Endothelial cell of umbilical vein (primary cell): ENCODE data around the gene TUT7. TPM values are rescaled to one million over a fixed set of nuclear protein-coding genes. Genes with fewer than 3 reads are reported as not detected.

Experiments used
- BruUV-seq: library from RNA; stranded (reverse); fragments of 400-500 nt; replicated peaks from 2 replicates; lab custom pipeline; 2021; lab: Mats Ljungman, UMichigan
- CTCF ChIA-PET: fragments of 300-600, 350-600 bp; sonication (Branson Sonifier 250); formaldehyde crosslinking; loops from one replicate; lab custom pipeline; 2021; ENCODE audit warnings: antibody characterized with exemption, inconsistent platforms; lab: Charles Lee
- POLR2A ChIA-PET: fragments of 300-600, 350-600 bp; sonication (Branson Sonifier 250); formaldehyde crosslinking; loops from one replicate; lab custom pipeline; 2021; ENCODE audit warnings: antibody characterized with exemption, inconsistent platforms; lab: Charles Lee
- DNase-seq: peaks from one replicate; pipeline ENCODE4 v3.0.0-alpha.2; 2011; ENCODE audit warnings: low read depth, low spot score
- FAIRE-seq: peaks from 2 replicates; lab custom pipeline; 2011; peaks lifted over from hg19 to GRCh38; lab: Jason Lieb, UNC
- H2AFZ ChIP-seq: 2 replicates; pipeline ENCODE4 v1.6.0; 2012; ENCODE audit warnings: low read depth, low read length, control low read depth, inconsistent platforms
- H3K27ac ChIP-seq: 2 replicates; pipeline ENCODE4 v1.5.1; 2011; ENCODE audit warnings: low read depth, mild to moderate bottlenecking, control low read depth, low read length, moderate library complexity; ENCODE audit not compliant: insufficient read depth
- H3K27me3 ChIP-seq, 2 experiments: 2 replicates each; pipeline versions ENCODE4 v1.6.0 to v1.6.1; 2011; ENCODE audit warnings: low read length in 2 of 2, mixed read lengths in 1 of 2; ENCODE audit not compliant: control insufficient read depth in 2 of 2, insufficient read depth in 2 of 2
- H3K36me3 ChIP-seq, 2 experiments: 2 replicates in 1 of 2; 3 replicates in 1 of 2; pipeline ENCODE4 v1.5.1; 2011; ENCODE audit warnings: low read length in 2 of 2, mild to moderate bottlenecking in 1 of 2, moderate library complexity in 1 of 2; ENCODE audit not compliant: control insufficient read depth in 2 of 2, insufficient read depth in 2 of 2; ENCODE audit errors: extremely low read depth in 1 of 2
- H3K4me1 ChIP-seq: 3 replicates; pipeline ENCODE4 v1.5.1; 2011; ENCODE audit warnings: mild to moderate bottlenecking, low read length; ENCODE audit not compliant: control insufficient read depth, insufficient read depth; ENCODE audit errors: extremely low read depth
- H3K4me2 ChIP-seq: 2 replicates; pipeline ENCODE4 v1.6.1; 2011; ENCODE audit warnings: low read length, control low read depth, mixed read lengths; ENCODE audit not compliant: insufficient read depth
- H3K4me3 ChIP-seq, 3 experiments: fragments of 200-600 bp in 1 of 3; sonication (generic), shearing (Covaris generic) in 1 of 3; replicated peaks in 1 of 3; 2 replicates each; pipeline ENCODE4 v1.5.1; 2011 to 2016; ENCODE audit warnings: control low read depth in 3 of 3, low read length in 3 of 3, mild to moderate bottlenecking in 2 of 3, inconsistent platforms in 1 of 3, low read depth in 1 of 3, moderate library complexity in 1 of 3; ENCODE audit not compliant: insufficient read depth in 1 of 3
- H3K79me2 ChIP-seq: 2 replicates; pipeline ENCODE4 v1.6.0; 2012; ENCODE audit warnings: low read length, inconsistent platforms; ENCODE audit not compliant: control insufficient read depth, insufficient read depth
- H3K9ac ChIP-seq: replicated peaks from 2 replicates; pipeline ENCODE3; 2011; ENCODE audit warnings: low read length, control low read depth; ENCODE audit not compliant: insufficient read depth; ENCODE audit errors: extremely low read depth
- H3K9me1 ChIP-seq: replicated peaks from 3 replicates; pipeline ENCODE4 v1.6.0; 2011; ENCODE audit warnings: mild to moderate bottlenecking, low read length; ENCODE audit not compliant: control insufficient read depth, insufficient read depth; ENCODE audit errors: extremely low read depth
- H3K9me3 ChIP-seq: replicated peaks from 2 replicates; pipeline ENCODE4 v1.5.1; 2012; ENCODE audit warnings: low read length, inconsistent platforms; ENCODE audit not compliant: control insufficient read depth, insufficient read depth
- H4K20me1 ChIP-seq: replicated peaks from 2 replicates; pipeline ENCODE3; 2011; ENCODE audit warnings: mild to moderate bottlenecking, low read length; ENCODE audit not compliant: control insufficient read depth, insufficient read depth; ENCODE audit errors: extremely low read depth
- MYC ChIP-seq: IDR thresholded peaks from one replicate; pipeline ENCODE4 v1.6.1; 2011; ENCODE audit warnings: mild to moderate bottlenecking, low read depth, low read length
- POLR2A ChIP-seq: IDR thresholded peaks from 2 replicates; pipeline ENCODE4 v1.6.1; 2012; ENCODE audit warnings: low read depth, mild to moderate bottlenecking, control low read depth, low read length
- POLR2AphosphoS5 ChIP-seq: IDR thresholded peaks from 2 replicates; pipeline ENCODE4 v1.6.1; 2012; ENCODE audit warnings: low read depth, mild to moderate bottlenecking, control low read depth, low read length, moderate library complexity; ENCODE audit not compliant: insufficient read depth
- dilution Hi-C: fragments of 300-500 bp; cut with MboI; formaldehyde crosslinking; loops from one replicate; pipeline ENCODE4 v1.15.0; 2019; ENCODE audit warnings: low sequenced_read_pairs; ENCODE audit not compliant: extremely low pct_ligation_motif_present
- intact Hi-C: fragments of 100-400 bp; cut with micrococcal nuclease; formaldehyde crosslinking; loops from one replicate; pipeline ENCODE4 v1.10.0; 2022
- polyA plus RNA-seq, 4 experiments: library from polyadenylated mRNA; depleted of rRNA in 3 of 4; stranded (reverse) in 3 of 4; unstranded in 1 of 4; fragments of >200 nt; gene quantifications; 2 replicates each; pipeline versions ENCODE4 v1.2.1 to v1.2.3, GENCODE V29; 2011 to 2012; ENCODE audit warnings: missing spikeins in 1 of 4
- total RNA-seq: library from RNA; stranded (reverse); gene quantifications from 2 replicates; pipeline ENCODE4 v1.2.3, GENCODE V29; 2021

Gene TUT7
- total and polyA plus RNA-seq, 2 donors (not counting 3 experiments of a cell fraction or from before 2014, with no cell fraction given): 5.1 to 19.0 TPM

GRCh38 chr9:86281593-86282076 is 72.6 kb downstream of the TUT7 start:
- no TSS peak for BruUV-seq
- Histone ChIP-seq H3K36me3 (no peaks in the 10 kb centered on the region), H3K4me3 (peak overlapping the region; percentile 47 to 84 (median 76)), H4K20me1 (no peaks in the 10 kb centered on the region), H3K9me1 (no peaks in the 10 kb centered on the region), H3K27ac (peak overlapping the region; percentile 88), H3K79me2 (peaks cover 39% of the 10 kb centered on the region), H3K4me1 (peaks cover 11% of the 10 kb centered on the region), H3K4me2 (peak overlapping the region; percentile 86), H3K27me3 (no peaks in the 10 kb centered on the region), H2AFZ (peak overlapping the region; percentile 78), H3K9me3 (no peaks in the 10 kb centered on the region), H3K9ac (peak overlapping the region; percentile 77)
- TF ChIP-seq MYC (no peak), POLR2A (no peak)
- intact Hi-C loops (loop anchor here (1.0 to 5.0 kb wide), 4 partner anchors 73 to 666 kb away; partner anchors contain the start of genes GAS1, NAA35 and TUT7), dilution Hi-C loops (no loop called here)
- POLR2A ChIA-PET: no interaction called here
- FAIRE-seq (no peak), DNase-seq (no peak)
- CTCF ChIA-PET: interaction anchor here (1.0 kb wide), 1 partner anchor 79 kb away, joined by 4 read pairs; no protein-coding TSS in a partner anchor

GRCh38 chr9:86280580-86280979 is 73.6 kb downstream of the TUT7 start:
- ChIA-PET POLR2A (no interaction called here), CTCF (no interaction called here)
- peaks cover 11% of the 10 kb centered on the region for H3K4me1 ChIP-seq
- intact Hi-C loops: loop anchor here (5.0 kb wide), 2 partner anchors 178 to 338 kb away; partner anchors contain the start of gene NAA35
- peaks cover 45% of the 10 kb centered on the region for H3K79me2 ChIP-seq
- no TSS peak for BruUV-seq
- no peak overlapping the region for H3K4me2 ChIP-seq
- no peaks in the 10 kb centered on the region for H4K20me1 ChIP-seq
- H3K27me3 ChIP-seq: no peaks in the 10 kb centered on the region
- DNase-seq (no peak), FAIRE-seq (no peak)
- TF ChIP-seq POLR2AphosphoS5 (no peak), POLR2A (no peak)
- no peak overlapping the region for H3K9ac ChIP-seq
- H2AFZ ChIP-seq: no peak overlapping the region
- dilution Hi-C loops: no loop called here
- H3K9me1 ChIP-seq: no peaks in the 10 kb centered on the region
- H3K36me3 ChIP-seq: no peaks in the 10 kb centered on the region
- H3K4me3 ChIP-seq: no peak overlapping the region
- no peaks in the 10 kb centered on the region for H3K9me3 ChIP-seq
- H3K27ac ChIP-seq: no peak overlapping the region
